ENCODE measurements around the gene PTPRQ. TPM values are rescaled to one million over a fixed set of nuclear protein-coding genes. Genes with fewer than 3 reads are reported as not detected.

PTPRQ gene
- total RNA-seq, 4 donors from 2014 or later: 0.24 to 0.47 (median 0.30) TPM; not detected in 1

DNA sequence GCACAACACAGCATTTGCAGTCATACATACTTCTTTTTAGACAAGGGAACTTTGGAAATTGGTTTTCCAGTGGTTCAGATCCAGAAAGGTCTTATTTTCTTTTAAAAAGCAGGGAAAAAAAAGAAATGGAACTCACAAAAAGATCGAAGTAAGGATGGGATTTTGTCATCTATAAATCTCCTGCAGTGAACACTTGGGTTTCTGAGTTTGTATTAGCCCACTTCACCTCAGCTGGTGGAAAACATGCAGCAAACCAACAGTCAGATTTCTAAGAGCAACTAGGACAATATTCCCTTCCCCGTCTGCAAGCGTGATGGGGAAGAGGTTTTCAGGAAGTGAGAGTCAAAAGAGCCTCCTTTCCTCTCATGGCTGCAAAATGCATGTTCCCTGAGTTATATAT is 277.3 kb downstream of the PTPRQ start:
- WGBS: 75% methylated on average over 3 of the region's 3 CpGs
- no peak for DNase-seq (ENCODE audit: low spot score in 2 of 2)
- peaks cover 15% of the 10 kb centered on the region for H3K27me3 ChIP-seq
- TF ChIP-seq EP300 (IDR thresholded peaks at IDR 0.05) (no peak), POLR2A (IDR thresholded peaks at IDR 0.05) (no peak), POLR2AphosphoS5 (IDR thresholded peaks at IDR 0.05) (no peak)
- TF ChIP-seq, protein P1, sequence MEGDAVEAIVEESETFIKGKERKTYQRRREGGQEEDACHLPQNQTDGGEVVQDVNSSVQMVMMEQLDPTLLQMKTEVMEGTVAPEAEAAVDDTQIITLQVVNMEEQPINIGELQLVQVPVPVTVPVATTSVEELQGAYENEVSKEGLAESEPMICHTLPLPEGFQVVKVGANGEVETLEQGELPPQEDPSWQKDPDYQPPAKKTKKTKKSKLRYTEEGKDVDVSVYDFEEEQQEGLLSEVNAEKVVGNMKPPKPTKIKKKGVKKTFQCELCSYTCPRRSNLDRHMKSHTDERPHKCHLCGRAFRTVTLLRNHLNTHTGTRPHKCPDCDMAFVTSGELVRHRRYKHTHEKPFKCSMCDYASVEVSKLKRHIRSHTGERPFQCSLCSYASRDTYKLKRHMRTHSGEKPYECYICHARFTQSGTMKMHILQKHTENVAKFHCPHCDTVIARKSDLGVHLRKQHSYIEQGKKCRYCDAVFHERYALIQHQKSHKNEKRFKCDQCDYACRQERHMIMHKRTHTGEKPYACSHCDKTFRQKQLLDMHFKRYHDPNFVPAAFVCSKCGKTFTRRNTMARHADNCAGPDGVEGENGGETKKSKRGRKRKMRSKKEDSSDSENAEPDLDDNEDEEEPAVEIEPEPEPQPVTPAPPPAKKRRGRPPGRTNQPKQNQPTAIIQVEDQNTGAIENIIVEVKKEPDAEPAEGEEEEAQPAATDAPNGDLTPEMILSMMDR (IDR thresholded peaks at IDR 0.05): no peak
- no peak overlapping the region for H3K4me3 ChIP-seq
- H3K36me3 ChIP-seq: no peaks in the 10 kb centered on the region
- H3K9me3 ChIP-seq: no peaks in the 10 kb centered on the region
- no peaks in the 10 kb centered on the region for H3K4me1 ChIP-seq
- H3K27ac ChIP-seq: no peak overlapping the region

All from suprapubic skin (tissue), 4 donors.